Measurements from ENCODE around the gene MFSD12. TPM values are rescaled to one million over a fixed set of nuclear protein-coding genes. Genes with fewer than 3 reads are reported as not detected.

MFSD12 gene
- total and polyA plus RNA-seq, 2 experiments from 2014 or later = 35.3 to 91.1 TPM

- no peak overlapping the region for H3K27ac Mint-ChIP-seq
- no peak overlapping the region for H3K4me3 Mint-ChIP-seq
- H3K27me3 Mint-ChIP-seq (ENCODE audit: insufficient read depth, low read depth, poor library complexity) = peaks cover 20% of the 10 kb centered on the region
- peaks cover 7% of the 10 kb centered on the region for H3K4me1 Mint-ChIP-seq
- TF ChIP-seq JUNB (IDR thresholded peaks at IDR 0.05; ENCODE audit: unreplicated experiment) (no peak), STAT1 (IDR thresholded peaks at IDR 0.05; ENCODE audit: unreplicated experiment) (no peak), CTCF (conservative IDR thresholded peaks at IDR 0.05; ENCODE audit: low read depth in 2 of 2) (no peak), EZH2 (IDR thresholded peaks at IDR 0.05; ENCODE audit: low read depth, unreplicated experiment) (no peak), POLR2AphosphoS5 (IDR thresholded peaks at IDR 0.05; ENCODE audit: low read depth) (no peak)
- Histone ChIP-seq H2AFZ (no peak overlapping the region), H3K4me2 (no peak overlapping the region), H3K36me3 (ENCODE audit: insufficient read depth) (no peaks in the 10 kb centered on the region), H3K79me2 (replicated peaks; ENCODE audit: insufficient read depth) (peaks cover 18% of the 10 kb centered on the region), H4K20me1 (replicated peaks; ENCODE audit: insufficient read depth) (peaks cover 9% of the 10 kb centered on the region; the same call in 1 of the 2 replicates), H3K4me3 (no peak overlapping the region), H3F3A (replicated peaks; ENCODE audit: low read depth) (no peaks in the 10 kb centered on the region), H3K4me1 (ENCODE audit: insufficient read depth) (no peaks in the 10 kb centered on the region; the same call in 1 of the 2 replicates), H3K27ac (ENCODE audit: low read depth) (no peak overlapping the region), H3K9me2 (ENCODE audit: insufficient read depth) (no peaks in the 10 kb centered on the region), H3K27me3 (ENCODE audit: insufficient read depth) (peaks cover 10% of the 10 kb centered on the region; the same call in 1 of the 2 replicates)
- no peaks in the 10 kb centered on the region for H3K9me3 Mint-ChIP-seq
- DNase-seq (ENCODE audit: low spot score) (no peak), ATAC-seq (no peak)
- no peaks in the 10 kb centered on the region; the same call in 2 of the 3 replicates for H3K36me3 Mint-ChIP-seq (ENCODE audit: low read depth)
These were observed 2.9 kb downstream of the MFSD12 start for GRCh38 chr19:3554254-3555083.

DNA sequence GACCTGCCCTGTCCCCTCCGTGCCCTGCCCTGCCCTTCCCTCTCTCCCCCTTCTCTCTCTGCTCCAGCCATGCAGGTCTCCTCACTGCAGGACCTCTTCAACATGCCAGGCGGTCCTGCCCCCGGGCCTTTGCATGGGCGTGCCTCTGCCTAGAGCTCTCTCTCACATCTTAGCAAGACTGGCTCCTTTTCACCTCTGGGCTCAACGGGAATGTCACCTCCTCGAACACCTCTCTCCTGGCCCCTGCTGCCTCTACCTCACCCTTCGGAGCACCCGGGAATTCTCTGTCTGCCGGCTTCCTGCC is 5.6 kb downstream of the MFSD12 start:
- H3F3A ChIP-seq (replicated peaks; ENCODE audit: low read depth) = no peaks in the 10 kb centered on the region
- no peak overlapping the region for H3K4me3 ChIP-seq
- H3K79me2 ChIP-seq (replicated peaks; ENCODE audit: insufficient read depth) = peaks cover 17% of the 10 kb centered on the region
- Mint-ChIP-seq H3K36me3 (ENCODE audit: low read depth) (no peaks in the 10 kb centered on the region; the same call in 2 of the 3 replicates), H3K4me3 (no peak overlapping the region), H3K27me3 (ENCODE audit: insufficient read depth, low read depth, poor library complexity) (peaks cover 21% of the 10 kb centered on the region), H3K4me1 (peaks cover 6% of the 10 kb centered on the region), H3K9me3 (no peaks in the 10 kb centered on the region), H3K27ac (no peak overlapping the region; the same call in 1 of the 2 replicates)
- no peaks in the 10 kb centered on the region for H3K36me3 ChIP-seq (ENCODE audit: insufficient read depth)
- H3K27ac ChIP-seq (ENCODE audit: low read depth) = no peak overlapping the region
- H3K27me3 ChIP-seq (ENCODE audit: insufficient read depth) = peaks cover 3% of the 10 kb centered on the region; the same call in 1 of the 2 replicates
- peaks cover 14% of the 10 kb centered on the region for H4K20me1 ChIP-seq (replicated peaks; ENCODE audit: insufficient read depth)
- H2AFZ ChIP-seq = no peak overlapping the region
- H3K4me2 ChIP-seq = no peak overlapping the region
- ATAC-seq (no peak), DNase-seq (ENCODE audit: low spot score) (no peak)
- no peaks in the 10 kb centered on the region for H3K9me2 ChIP-seq (ENCODE audit: insufficient read depth)
- H3K4me1 ChIP-seq (ENCODE audit: insufficient read depth) = no peaks in the 10 kb centered on the region
- no peak for TF ChIP-seq POLR2AphosphoS5 (IDR thresholded peaks at IDR 0.05; ENCODE audit: low read depth)
- no peak for TF ChIP-seq REST (IDR thresholded peaks at IDR 0.05; ENCODE audit: unreplicated experiment)
- no peak for TF ChIP-seq ZNF114 (CRISPR knock-in tag; IDR thresholded peaks at IDR 0.05)
- no peak for TF ChIP-seq ZNF462 (CRISPR knock-in tag; IDR thresholded peaks at IDR 0.05)
- TF ChIP-seq STAT1 (IDR thresholded peaks at IDR 0.05; ENCODE audit: unreplicated experiment) = no peak

Measured in GM23338 (cell line).